HG02588 (cell line): Measurements from ENCODE around the gene LTB4R.
A peak's percentile ranks its signal among the peaks of the same experiment; 100 is the strongest.

ENCODE experiments used
- ATAC-seq: cut with Tn5 transposase; IDR thresholded peaks from one replicate; pipeline ENCODE4 v1.9.1; 2021; ENCODE audit warnings: mild to moderate bottlenecking, moderate library complexity; ENCODE audit not compliant: unreplicated experiment

The LTB4R gene

DNA sequence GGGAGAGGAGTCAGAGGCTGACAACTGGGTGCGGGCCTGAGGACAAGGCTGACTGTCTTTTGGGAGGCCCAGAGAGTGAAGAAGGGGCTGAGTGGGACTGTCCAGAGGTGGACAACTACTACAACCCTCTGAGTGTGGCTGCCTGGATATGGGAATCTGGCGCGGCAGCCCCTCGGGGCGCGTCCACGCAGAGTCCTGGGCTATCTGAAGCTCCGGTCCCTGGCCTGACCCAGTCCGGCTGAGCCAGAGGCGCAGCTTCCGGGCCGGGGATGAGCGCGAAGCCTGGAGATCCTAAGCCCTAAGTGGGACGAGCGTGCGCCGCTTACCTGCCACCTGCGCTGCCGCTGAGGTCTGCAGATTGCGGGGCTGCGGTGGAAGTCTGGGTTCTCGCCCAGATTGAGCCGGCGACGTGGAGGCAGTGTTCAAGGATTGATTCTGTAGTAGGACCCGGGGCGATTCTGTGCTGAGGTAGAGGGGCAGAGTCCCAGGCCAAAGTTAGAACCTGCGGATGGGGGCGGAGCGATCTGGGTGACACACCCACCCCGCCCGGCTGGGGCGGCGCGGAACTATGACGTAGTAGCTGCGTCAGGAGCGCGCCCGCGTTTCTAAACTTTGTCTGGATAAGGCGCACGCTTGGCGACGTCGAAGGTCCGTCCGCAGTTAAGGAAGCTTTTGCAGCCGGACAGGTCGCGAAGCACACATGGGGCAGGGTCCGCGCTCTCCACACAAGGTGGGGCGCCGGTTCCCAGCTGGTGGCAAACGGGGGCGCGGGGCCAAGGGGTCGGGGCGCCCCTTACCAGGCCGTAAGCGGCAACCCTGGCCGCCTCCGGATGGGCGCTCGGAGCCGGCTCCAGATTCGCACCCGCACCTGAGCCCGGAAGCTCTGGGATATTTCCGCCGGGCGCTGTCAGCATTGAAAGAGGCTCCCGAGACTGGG is 11.8 kb upstream of the LTB4R start, which contains the start of the genes DHRS1 and NOP9:
TSS of gene DHRS1 (minus strand) at position 526 of the 937 bp plus-strand sequence. CDS start 674 bp downstream, outside the sequence.
TSS of gene NOP9 (plus strand) at position 596 of the 937 bp plus-strand sequence. CDS start at position 701, 105 bp downstream.
- ATAC-seq = peak; percentile 59

DNA sequence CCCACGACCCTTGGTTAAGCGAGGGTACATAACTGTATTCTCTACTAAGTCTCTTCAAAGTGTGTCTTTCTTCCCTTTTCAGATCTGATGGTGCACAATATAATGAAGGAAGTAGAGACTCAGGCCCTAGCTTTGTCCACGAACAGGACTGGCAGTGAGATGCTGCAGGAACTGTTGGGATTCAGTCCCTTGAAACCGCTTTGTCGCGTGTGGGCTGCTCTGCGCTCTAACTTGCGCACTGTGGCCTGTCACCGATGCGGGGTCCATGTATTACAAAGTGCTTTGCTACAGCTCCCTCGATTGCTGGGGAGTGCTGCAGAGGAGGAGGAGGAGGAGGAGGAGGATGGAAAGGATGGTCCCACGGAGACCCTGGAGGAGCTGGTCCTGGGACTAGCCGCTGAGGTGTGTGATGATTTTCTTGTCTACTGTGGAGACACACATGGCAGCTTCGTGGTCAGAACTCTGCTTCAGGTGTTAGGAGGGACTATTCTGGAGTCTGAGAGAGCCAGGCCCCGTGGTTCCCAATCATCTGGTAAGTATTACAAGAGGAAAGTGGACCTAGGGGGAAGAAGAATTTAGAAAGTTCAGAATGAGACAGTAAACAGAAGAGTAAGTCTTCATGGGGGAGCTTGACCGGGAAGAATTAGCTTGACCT is 10.8 kb upstream of the LTB4R start:
- no peak for ATAC-seq

DNA sequence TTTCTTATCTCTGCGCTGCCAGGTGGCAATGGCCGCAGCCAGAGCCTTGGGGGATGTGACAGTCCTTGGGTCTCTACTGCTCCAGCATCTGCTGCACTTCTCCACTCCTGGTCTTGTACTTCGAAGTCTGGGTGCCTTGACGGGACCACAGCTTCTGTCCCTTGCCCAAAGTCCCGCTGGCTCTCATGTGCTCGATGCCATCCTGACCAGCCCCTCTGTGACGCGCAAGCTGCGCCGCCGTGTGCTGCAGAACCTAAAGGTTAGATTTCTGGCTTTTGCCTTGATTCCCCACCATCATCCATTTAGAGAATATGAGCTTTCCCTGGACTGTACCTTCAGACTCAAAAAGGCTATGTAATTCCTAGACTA is 7.3 kb upstream of the LTB4R start:
- ATAC-seq = no peak

- ATAC-seq = no peak
These were observed 4.1 kb upstream of the LTB4R start for GRCh38 chr14:24307156-24307574.

DNA sequence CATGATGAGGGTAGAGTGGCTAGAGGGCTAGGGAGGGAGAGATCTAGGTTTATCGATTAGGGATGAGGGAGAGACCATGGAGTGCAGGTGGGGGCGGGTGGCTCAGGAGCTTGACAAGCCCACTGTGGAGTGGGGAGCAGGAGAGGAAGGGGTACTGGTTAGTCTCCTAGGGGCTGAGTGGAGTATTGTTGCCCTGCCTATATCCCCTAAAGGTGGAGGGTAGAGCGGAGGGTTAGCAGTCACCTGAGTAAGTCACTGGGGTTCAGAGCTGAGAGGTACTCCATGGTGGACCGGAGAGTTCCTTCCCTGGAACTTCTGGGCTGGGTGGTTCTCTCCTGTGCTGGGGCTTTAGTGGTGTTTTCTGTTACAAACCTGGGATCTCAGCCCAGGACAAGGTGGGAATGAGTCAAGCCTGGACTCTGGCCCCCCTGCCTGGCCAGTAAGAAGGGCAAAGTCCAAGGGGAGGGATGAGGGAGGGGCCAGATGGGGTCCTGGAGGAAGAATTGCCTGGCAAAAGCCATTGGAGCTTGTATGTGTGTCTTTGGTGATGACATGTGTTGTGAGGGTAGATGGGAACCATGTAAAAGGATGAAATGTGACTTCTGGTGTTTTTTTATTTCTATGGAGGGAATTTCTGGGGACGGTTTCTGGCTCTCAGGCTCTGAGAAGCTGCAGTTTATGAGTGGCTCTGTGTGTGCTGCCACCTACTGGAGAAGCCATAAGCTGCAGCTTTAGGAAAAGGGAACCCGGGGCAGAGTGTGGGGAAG is 3.5 kb upstream of the LTB4R start, which contains the start of gene CIDEB:
TSS of gene CIDEB (minus strand) at position 403 of the 767 bp plus-strand sequence. CDS start at position 284, 119 bp downstream.
- no peak for ATAC-seq

DNA sequence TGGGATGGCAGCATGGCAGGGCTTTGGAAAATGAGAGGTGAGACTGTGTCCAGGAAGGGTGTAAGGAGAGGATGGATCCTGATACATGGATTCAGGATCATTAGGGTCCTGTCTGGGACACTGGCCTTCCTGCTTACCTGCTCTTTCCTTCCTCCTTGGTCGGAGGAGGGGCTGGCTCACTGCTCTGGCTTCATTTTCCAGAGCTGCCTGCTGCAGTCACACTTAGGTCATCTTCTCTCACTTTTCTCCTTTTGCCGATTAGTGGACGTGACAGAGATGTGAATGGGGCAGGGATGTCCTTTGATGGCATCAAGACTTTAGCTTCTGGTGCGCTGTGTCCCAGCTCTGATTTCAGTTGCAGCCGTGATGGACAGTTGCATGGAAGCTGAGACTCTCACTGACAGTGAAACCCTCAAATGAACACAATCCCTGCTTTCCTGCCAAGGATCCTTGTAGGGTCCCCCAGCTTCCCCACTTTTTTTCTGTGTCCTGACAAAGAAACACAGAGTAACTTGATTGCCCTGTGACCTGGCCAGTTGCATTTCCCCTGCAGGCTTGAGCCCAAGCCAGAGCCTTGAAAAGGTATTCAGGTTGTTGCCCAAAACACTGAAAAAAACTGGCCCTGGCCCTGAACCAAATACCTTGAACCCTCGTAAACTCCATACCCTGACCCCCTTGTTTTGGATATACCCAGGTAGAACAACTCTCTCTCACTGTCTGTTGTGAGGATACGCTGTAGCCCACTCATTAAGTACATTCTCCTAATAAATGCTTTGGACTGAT is 2.8 kb upstream of the LTB4R start:
- no peak for ATAC-seq

DNA sequence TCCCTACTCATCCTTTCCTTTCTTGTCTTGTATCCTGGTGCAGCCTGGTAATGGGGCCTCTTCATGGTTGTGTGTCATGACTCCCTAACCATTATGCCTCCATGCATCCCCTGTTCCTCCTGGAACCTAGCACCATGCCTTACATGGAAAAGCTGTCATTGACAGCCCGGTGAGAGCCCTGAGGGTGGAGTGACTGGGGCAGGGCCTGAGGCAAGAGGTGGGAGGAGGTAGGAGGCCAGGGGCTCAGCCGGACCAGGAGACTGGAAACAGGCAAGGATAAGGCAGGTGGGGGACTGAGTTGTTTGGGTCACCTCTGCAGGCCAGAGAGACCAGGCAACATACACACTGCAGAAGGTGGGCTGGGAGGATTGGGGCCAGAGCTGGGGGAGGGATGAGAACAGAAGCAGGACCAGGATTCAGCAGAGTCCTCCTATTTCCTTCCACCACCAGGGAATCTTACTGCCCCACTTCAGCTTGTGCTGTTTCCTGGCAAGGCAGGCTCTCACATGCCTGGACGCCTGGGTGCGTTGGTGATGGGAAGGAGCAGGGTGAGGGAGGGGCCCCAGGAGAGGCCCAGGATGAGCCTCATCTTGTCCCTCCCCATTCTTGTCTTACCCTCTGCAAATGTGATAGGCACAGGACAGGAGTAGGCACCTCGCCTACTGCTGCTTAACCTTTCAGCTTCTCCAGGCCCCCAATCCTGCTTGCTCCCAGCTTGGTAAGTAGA is 1.6 kb upstream of the LTB4R start, which contains the start of gene LTB4R2:
TSS of gene LTB4R2 (plus strand) at position 603 of the 727 bp plus-strand sequence. CDS start 525 bp downstream, outside the sequence.
- no peak for ATAC-seq

DNA sequence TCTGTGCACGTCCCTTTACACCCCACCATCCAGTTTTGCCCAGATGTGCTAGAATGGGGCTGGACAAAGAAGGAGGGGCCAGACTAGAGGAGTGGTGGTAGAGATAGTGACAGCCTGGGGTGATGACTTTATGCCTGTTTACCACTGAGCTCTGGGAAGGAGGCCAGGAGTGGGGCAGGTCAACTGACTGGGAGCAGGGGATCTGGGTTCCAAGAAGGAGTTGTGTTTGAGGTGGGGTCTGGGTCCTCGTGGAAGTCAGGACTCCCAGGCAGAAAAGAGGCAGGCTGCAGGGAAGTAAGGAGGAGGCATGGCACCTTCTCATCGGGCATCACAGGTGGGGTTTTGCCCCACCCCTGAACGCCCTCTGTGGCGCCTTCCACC is 1.0 kb upstream of the LTB4R start:
- no peak for ATAC-seq

DNA sequence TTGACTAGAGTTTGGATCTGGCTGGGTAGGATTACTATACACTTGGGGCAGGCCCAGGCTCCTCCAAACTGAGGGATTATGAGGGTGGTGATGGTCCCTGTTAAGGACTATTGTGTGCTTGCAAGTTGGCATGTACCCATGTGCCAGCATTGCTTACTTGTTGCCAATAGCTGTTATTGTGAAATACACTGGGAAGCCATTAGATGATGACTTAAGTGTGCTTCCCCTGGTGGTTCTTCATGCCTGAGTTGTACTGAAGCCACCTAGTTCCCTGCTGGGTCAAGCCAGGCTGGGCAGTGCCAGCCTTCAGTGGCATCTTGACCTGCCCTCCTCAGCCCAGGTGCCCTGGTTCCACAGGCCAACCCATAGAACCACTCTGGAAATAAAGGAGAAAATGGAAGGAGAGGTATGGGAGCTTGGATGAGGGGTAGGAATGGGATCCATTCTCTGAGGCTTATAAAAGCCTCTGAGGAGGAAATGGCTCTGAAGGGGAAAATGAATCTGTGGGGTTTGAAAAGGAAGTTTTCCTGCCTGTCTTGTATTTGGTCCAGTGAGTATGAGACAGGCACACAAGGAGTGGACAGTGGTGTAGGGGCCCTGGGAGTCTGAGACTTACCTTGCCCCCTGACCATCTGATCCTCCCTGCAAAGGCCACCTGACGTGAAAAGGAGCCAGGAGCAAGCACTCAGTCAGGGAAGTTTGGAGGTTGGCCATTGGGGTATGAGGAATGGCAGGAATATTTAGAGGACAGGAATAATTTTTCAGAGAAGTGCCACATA is 724 bp downstream of the LTB4R start:
- ATAC-seq = no peak

DNA sequence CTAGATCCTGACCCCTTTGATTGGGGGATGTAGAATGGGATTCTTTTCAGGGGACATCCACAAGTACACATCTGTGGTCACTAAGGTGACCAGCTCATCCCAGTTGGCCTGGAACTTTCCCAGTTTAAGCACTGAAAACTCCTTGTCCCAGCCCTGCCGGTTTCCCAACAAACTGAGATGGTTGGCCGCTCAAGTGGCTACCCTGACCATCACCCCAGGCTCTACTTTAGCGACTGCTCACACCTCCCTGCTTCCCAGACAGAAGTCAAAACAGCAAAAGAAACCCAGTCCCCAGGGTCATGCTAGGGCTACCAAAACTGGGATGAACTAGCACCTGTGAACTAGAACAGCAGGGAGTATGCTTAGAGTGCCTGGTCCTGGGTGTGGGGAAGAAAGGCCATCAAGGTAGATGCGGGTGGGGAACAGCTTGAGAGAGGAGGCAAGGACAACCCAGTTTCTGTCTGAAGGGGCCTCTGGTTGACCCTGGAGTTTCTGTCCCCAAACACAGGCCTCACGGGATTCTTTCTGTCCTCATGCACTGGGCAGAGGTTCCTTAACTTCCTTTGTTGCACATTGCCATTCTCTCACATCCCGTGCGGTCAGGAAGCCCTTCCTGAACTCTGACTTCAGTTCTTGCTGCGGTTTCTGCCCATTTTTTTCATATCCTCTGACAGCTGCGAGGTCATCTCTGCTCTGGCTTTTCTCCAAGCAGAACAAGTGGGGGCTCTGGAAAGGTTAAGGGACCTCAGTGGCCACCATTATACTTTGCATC is 1.6 kb downstream of the LTB4R start:
- no peak for ATAC-seq

DNA sequence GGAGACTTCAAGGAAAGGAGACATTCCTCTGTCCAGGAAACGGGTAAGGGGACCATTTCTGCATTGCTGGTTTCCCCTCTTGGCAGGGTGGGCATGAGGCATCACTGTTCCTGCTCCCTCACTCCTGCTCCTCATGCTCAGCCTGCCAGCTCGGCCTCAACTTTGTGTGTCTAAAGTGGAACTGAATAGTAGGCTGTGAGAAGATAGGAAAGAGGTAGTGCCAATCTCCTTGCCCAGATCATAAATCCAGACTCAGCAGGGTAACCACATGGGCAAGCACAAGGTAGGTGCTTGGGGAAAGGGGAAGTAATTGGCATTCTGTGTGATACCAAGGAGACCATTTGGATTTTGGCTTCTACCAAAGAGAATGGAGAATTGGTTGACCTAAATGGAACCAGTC is 2.6 kb downstream of the LTB4R start:
- ATAC-seq = no peak

DNA sequence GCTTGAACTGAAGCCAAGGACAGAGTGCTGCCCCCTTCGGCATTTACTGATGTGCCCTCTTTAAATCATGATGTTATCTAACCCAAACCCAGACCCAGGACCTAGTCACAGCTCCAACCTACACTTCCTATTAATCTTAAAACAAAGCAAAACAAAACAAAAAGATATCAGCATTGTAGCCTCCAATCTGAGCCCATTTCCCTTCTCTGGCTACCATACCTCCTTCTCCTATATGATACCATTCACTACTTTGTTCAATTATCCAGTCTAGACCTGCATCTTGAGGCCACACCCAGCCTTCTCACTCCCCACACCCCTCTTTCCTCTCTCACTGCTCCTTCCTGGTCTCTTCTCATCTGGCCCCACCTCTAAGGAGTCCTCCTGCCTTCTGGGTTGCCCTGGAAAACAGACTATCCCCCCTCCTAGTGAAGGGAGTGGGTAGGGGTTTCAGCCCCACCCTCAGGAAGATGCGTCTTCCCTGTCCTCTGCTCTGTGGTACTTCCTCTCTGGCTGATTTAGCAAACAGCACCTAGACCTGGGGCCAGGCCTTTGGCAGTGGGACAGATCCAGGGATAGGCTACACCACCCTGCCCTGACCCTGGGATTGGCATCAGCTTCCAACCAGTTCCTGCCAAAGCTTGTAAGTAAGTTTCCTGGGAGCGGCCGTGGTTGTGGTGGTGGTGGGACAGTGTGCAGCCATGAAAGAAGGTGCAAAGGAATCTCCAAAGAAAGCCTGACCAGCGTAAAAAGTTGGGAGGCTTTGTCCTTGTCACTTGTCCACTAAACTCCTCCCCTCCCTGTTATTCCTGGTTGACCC is 3.3 kb downstream of the LTB4R start:
- ATAC-seq = no peak

- ATAC-seq = no peak
These were observed 4.0 kb downstream of the LTB4R start for GRCh38 chr14:24315243-24315806.

DNA sequence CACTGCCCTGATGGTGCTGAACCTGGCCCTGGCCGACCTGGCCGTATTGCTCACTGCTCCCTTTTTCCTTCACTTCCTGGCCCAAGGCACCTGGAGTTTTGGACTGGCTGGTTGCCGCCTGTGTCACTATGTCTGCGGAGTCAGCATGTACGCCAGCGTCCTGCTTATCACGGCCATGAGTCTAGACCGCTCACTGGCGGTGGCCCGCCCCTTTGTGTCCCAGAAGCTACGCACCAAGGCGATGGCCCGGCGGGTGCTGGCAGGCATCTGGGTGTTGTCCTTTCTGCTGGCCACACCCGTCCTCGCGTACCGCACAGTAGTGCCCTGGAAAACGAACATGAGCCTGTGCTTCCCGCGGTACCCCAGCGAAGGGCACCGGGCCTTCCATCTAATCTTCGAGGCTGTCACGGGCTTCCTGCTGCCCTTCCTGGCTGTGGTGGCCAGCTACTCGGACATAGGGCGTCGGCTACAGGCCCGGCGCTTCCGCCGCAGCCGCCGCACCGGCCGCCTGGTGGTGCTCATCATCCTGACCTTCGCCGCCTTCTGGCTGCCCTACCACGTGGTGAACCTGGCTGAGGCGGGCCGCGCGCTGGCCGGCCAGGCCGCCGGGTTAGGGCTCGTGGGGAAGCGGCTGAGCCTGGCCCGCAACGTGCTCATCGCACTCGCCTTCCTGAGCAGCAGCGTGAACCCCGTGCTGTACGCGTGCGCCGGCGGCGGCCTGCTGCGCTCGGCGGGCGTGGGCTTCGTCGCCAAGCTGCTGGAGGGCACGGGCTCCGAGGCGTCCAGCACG is 4.7 kb downstream of the LTB4R start:
- no peak for ATAC-seq

DNA sequence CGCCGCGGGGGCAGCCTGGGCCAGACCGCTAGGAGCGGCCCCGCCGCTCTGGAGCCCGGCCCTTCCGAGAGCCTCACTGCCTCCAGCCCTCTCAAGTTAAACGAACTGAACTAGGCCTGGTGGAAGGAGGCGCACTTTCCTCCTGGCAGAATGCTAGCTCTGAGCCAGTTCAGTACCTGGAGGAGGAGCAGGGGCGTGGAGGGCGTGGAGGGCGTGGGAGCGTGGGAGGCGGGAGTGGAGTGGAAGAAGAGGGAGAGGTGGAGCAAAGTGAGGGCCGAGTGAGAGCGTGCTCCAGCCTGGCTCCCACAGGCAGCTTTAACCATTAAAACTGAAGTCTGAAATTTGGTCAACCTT is 5.3 kb downstream of the LTB4R start:
- ATAC-seq = no peak
